ENCODE data around the gene DNAL1.

DNA sequence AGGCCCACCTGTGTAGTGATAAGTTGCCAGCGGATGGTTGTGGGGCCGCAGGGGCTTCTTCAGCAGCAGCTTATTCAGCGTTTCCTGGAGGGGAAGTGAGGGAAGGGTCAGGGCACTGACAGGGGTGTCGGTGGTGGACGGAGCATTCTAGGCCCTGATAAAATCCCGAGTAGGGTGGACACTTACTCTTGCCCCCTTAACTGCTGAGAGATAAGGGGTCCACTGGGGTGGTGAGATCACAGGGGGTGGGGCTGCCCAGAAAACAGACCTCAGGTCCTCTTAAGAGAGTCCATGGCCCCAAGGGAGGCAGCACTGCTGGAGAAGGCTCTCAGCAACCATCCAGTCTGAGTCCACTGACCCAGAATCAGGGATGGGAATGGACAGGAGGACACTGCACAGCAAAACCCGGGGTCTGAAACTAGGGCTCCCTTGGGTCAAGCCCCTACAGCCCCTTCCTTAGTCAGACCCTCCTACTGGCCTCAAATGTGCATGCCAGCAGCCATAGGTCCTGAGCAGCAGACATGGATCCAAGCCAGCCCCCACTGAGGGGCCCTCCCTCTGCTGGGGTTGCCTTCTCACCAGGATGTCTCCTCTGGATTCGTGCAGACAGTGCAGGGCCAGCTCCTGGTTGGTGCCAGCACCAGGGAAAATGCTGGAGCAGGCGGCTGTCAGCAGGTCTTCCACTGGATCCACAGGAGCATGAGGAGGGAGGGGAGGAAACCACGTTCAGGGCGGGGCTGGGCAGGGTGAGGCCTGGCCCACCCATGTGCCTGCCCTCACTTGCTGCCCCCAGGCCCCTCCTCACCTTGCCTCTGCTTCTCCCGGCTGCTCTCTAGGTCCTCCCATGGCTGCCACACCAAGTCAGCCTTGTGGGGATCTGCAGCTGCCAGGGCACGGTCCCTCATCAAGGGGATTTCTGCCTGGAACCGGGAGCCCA, 81.5 kb downstream of the DNAL1 start:
- TF ChIP-seq, protein P1, sequence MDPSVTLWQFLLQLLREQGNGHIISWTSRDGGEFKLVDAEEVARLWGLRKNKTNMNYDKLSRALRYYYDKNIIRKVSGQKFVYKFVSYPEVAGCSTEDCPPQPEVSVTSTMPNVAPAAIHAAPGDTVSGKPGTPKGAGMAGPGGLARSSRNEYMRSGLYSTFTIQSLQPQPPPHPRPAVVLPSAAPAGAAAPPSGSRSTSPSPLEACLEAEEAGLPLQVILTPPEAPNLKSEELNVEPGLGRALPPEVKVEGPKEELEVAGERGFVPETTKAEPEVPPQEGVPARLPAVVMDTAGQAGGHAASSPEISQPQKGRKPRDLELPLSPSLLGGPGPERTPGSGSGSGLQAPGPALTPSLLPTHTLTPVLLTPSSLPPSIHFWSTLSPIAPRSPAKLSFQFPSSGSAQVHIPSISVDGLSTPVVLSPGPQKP (IDR thresholded peaks at IDR 0.05; ENCODE audit: borderline replicate concordance, low read depth, low read length): no peak
- TF ChIP-seq, protein P2, sequence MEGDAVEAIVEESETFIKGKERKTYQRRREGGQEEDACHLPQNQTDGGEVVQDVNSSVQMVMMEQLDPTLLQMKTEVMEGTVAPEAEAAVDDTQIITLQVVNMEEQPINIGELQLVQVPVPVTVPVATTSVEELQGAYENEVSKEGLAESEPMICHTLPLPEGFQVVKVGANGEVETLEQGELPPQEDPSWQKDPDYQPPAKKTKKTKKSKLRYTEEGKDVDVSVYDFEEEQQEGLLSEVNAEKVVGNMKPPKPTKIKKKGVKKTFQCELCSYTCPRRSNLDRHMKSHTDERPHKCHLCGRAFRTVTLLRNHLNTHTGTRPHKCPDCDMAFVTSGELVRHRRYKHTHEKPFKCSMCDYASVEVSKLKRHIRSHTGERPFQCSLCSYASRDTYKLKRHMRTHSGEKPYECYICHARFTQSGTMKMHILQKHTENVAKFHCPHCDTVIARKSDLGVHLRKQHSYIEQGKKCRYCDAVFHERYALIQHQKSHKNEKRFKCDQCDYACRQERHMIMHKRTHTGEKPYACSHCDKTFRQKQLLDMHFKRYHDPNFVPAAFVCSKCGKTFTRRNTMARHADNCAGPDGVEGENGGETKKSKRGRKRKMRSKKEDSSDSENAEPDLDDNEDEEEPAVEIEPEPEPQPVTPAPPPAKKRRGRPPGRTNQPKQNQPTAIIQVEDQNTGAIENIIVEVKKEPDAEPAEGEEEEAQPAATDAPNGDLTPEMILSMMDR (conservative IDR thresholded peaks at IDR 0.05; ENCODE audit: low read depth, low read length): no peak
- TF ChIP-seq POLR2A (IDR thresholded peaks at IDR 0.05; ENCODE audit: low read depth, low read length): no peak

Data from IMR-90 (cell line).